ENCODE measurements around the gene ARL4A. TPM values are rescaled to one million over a fixed set of nuclear protein-coding genes. Genes with fewer than 3 reads are reported as not detected.

ARL4A gene
- total RNA-seq, 2 donors from 2014 or later: 77.3 to 101 TPM

Other genes with a start within 250 kb of the ARL4A start
- 10 to 100 TPM; 76.6 to 95.5 TPM for gene SCIN, start 116.9 kb upstream of the ARL4A start, total RNA-seq